Amniotic stem cell (primary cell): ENCODE results near the gene MS4A13.
"Not testable (repeated sequence)": the region's sequence is repeated elsewhere in the genome, so short reads cannot be mapped to it uniquely, and the experiment has no call there.

Experiments
- DNase-seq: peaks from one replicate; lab custom pipeline; 2025; lab: John Stamatoyannopoulos, UW

Gene MS4A13, protein sequence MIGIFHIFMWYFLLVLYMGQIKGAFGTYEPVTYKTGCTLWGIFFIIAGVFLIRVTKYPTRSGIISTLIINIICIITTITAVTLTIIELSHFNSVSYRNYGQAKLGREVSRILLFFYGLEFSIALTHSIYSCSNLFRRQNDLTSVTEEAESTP

DNA sequence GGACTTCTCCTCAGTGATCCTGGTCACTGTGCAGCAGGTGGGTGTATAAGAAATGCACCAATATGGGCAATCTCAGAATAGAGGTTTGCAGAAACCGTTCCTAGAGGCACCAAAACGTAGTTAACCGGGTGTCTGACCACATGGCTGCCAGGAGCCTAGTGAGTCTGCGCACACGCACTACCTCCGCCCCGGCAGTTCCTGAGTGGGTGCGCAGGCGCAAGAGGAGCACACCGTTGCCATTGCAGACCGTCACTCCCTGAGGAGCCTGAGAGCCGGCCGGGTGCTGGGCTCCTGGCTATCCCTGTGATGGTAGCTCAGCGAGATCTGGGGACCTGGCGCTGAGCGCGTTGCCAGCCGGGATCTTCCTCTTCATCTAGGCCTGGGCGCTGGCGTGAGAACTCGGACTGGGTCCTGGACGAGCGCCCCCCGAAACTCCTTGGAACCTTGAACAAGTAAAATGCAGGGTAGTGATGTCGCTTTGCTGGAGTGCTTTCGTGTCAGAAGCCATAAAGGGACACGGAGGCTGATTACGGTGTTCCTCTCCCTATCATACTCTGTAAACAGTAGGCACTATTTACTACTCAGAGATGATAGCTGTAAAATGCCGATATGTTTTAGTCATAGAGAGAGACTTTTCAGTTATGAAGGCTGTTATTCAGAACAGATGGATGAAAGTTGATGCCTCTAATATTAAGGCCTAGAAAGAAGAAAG is at the start of gene MS4A13:
TSS of gene MS4A13 (plus strand) at position 249 of the 712 bp plus-strand sequence. CDS start 2,692 bp downstream, outside the sequence.
- no peak for DNase-seq

DNA sequence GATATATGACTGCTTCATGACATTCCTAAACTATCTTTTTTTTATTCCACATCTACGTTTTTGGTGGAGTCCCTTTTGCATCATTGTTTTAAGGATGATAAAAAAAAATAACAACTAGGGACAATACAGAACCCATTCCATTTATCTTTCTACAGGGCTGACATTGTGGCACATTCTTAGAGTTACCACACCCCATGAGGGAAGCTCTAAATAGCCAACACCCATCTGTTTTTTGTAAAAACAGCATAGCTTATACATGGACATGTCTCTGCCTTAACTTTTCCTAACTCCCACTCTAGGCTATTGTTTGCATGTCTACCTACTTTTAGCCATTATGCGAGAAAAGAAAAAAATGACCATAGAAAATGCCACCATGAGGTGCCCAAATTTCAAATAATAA is 46.4 kb upstream of the MS4A13 start:
- DNase-seq = no peak

DNA sequence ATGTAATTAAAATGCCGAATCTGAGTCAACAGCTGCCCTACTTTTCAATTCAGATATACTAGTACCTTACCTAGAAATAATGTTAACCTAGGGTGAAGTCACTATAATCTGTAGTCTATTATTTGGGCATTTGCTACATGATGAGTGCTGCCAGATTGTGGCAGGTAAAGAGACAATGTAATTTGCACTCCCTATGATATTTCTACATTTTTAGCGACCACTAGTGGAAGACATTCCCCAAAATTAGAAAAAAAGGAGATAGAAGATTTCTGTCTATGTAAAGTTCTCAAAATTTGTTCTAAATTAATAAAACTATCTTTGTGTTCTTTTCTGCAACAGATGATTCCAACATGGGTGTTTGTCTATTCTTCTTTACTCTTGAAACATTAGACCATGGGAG is 45.5 kb upstream of the MS4A13 start:
- no peak for DNase-seq

DNA sequence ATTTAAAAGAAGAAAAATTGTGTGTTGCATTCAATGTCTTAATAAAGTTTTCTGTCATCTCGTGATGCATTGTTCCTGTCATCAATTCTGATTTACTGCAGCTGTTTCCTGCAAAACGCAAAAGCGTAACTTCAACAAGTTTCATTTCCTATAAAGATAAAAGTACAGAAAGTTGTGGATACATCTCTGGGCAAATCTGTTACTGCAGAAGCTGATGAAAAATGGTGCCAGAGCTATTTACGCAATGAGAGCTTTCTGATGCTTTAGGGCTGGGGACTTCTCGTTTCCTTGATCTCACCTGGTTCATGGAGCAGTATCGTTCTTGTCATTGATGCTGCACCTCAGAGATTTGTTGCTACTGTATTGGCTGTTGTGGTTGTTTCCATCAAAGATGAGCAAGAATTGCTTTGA is 38.2 kb upstream of the MS4A13 start:
- DNase-seq = no peak

DNA sequence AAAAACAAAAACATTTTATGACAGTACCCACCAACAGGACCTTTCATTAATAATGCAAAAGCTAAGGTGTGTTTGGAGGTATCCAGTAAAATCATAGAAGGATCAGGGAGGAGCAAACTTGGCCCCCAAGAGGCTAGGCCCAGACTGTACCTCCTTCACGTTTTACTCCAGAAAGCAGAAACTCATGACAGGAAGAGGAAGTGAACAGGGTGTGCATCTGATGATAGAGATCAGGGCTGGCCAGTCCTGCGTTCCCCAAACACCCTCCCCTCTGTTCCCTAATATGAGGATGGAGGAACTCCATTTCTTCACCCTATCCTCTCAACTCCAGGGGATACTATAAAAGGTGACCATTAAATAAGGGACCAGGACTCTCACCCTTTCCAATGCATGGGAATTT is 32.8 kb upstream of the MS4A13 start:
- DNase-seq = no peak

DNA sequence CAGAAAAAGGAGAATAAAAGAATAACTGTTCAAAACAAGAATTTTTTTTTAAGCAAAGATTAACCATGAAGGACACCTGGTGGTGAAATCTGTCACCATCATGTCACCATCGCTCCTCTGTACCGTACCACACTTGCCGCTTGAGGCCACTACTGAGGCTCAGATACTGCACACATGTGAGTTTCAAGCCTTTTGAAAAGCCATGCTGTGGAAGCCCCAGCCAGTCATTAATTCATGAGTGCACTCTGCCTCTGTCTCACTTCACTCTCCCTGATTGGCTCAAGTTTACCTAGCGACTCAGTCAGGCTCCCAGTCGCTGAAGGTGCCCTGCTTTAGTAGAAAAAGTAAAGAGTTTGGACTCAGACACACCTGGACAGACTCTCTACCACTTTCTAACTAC is 29.2 kb upstream of the MS4A13 start:
- DNase-seq = no peak

DNA sequence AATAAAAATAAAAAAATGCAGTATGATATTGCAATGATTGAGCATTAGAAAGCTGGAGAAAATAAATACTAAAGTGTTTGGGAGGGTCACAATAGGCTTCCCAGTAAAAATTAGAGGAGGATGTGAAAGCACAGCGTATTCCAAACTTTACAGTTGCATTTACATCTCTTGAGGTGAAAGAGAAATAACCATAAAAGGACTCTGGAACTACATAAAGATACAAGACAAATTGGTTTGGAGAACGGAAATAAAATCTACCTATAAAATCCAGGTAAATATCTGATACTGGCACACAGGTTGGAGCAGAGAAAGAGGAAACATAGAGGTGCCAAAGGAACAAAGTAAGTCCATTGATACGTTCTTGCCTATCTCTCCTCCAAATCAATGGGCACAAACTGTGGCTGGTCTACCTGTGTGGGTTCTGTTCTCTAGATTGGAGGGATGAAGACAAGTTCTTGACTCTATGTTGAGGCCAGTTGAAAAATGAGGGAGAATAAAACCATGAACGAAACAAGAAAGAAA is 22.6 kb upstream of the MS4A13 start, which contains the start of gene MS4A12:
TSS of gene MS4A12 (plus strand) at position 291 of the 522 bp plus-strand sequence. CDS start 4,541 bp downstream, outside the sequence.
- no peak for DNase-seq

DNA sequence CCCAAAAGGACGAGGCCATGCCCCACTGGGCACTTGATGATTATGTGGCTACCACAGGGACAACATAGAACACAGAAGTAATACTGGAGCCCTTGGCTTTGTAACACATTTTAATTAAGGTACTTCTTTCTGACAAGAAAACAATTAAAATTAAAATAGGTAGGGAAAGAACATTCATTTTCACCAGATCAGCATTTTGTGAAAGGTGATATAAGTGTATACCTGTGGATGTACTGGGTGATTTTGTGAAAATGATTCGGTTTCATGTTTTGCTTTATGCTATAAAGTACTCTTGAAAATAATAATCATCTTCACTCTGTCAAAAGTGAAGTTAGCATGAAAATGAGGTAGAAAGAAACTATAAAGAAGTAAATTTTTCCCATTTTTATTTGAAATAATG is 21.7 kb upstream of the MS4A13 start:
- DNase-seq = no peak

DNA sequence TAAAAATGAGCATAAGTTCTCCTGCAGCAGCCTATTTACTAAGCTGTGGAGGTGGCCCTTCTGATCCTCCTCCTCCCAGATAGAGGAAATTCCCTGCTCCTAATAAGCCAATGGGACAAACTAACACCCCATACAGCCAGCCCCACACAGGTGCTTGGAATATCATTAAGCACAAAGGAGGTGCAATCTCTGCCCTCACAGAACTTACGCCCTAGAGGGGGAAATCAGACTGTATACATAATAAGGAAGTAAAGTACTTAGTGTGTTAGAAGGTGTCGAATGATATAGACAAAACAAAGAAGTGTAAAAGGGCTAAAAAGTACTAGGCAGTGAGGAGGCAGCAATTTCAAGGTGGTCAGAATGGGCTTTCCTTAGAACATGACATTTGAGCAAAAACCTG is 16.8 kb upstream of the MS4A13 start:
- DNase-seq = no peak

DNA sequence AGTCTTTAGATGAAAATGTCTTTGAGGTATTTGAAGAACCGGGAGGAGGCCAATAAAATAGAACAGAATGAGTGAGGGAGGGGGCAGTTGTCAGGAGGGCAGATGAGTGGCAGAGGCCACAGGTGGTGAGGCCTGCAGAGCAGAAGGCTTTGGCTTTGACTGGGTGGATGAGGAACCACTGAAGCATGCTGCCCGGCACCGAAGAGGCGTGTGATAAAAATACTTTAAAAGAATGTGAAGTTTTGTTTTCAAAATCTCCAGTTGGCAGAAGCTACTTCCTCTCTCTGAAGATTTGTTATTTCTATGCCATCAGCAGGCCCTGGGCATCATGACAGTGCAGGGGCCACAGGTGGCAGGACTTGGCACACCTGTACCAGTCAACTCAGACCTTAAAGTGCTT is 16.3 kb upstream of the MS4A13 start:
- no peak for DNase-seq

DNA sequence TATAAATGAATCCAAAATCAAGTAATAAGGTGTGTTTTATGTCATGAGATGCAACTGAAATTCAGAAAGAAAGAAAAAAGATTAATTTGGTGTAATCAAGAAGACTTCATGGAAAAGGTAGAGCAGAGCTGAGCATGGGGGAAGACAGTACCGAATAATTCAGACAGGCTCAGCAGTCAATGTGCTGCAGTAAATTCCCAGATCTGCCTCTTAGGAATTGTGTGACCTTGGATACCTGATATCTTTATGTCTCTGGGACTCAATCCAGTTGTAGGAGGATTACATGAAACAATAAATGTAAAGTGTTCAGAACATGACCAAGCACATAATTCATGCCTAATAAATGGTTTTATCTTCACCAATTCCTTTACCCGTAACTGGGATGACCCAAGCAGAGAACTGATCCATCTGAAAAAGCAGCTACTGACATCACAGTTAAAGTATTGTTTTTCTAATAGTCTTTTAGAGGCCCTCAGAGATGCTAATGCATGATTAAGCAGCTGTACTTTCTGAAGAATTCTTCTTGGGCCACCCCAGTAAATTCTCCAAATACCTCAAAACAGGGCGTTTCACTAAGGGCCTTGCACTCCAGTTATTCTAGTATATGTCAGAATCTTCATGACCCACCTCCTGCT is 14.8 kb upstream of the MS4A13 start:
- DNase-seq = no peak

DNA sequence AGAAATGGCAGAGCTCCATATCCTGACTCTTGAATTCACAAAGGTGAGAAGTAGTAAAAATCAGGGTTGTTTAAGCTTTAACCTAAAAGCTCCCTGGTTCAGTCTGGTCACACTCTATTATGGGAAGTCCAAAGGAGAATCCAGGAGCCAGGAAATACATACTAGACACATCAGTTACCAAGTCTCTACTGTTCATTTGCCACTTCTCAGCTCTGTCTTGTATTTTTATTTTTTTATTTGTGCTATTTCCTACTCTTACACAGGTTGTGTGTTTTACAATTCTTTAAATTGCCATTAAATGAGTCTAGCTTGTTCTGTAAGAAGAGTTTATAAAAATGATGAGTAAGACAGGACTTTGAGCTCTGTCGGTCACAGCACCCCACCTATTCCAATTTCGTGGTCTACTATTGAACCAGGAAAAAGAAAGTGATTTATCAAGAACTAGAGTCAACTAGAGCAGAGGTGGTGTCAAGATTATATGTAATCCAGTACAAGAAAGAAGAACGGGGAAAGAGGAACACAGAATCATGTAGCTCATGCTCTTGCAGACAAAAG is 12.9 kb upstream of the MS4A13 start:
- DNase-seq = no peak

DNA sequence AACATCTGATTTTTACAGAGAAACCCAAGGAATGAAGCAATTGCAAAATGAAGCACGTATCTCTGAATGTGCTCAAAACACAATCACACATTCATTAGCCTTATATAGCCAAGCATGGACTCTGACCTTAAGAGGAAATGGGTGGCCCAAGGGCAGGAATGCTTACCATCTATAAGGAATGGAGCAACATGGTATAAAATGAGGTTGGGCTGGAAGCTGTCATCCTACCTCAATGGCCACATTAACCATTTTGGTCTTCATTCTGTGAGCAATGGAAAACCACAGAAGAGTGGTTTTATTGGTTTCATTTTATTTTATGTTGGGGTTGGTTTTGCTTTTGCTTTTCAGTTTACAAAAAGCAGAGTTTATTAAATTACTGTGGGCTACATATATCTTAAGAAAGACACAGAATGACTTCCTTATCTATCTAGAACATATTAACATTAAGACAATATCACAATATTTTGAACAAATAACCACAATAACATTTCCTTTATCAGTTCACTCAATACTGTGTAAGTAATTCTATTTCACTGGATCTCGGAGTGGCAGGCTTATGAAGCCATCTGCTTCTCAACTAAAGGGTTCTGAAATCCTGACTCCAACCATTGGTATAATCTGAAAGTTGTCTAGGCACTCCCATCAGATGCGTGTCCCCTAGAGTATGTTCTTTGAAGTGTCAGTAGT is 10.8 kb upstream of the MS4A13 start:
- no peak for DNase-seq

DNA sequence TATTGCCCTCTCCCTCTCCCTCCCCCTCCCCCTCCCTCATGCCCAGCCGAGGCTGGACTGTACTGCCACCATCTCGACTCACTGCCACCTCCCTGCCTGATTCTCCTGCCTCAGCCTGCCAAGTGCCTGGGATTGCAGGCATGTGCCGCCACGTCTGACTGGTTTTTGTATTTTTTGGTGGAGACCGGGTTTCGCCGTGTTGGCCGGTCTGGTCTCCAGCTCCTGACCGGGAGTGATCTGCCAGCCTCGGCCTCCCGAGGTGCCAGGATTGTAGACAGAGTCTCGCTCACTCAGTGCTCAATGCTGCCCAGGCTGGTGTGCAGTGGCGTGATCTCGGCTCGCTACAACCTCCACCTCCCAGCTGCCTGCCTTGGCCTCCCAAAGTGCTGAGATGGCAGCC is 5.6 kb upstream of the MS4A13 start:
- DNase-seq = not testable (repeated sequence)

DNA sequence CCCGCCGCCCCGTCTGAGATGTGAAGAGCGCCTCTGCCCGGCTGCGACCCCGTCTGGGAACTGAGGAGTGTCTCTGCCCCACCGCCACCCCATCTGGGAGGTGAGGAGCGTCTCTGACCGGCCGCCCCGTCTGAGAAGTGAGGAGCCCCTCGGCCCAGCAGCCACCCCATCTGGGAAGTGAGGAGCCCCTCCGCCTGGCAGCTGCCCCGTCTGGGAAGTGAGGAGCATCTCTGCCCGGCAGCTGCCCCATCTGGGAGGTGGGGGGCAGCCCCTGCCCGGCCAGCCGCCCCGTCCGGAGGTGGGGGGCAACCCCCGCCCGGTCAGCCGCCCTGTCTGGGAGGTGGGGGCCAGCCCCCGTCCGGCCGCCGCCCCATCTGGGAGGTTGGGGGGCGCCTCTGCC is 5.0 kb upstream of the MS4A13 start:
- not testable (repeated sequence) for DNase-seq

DNA sequence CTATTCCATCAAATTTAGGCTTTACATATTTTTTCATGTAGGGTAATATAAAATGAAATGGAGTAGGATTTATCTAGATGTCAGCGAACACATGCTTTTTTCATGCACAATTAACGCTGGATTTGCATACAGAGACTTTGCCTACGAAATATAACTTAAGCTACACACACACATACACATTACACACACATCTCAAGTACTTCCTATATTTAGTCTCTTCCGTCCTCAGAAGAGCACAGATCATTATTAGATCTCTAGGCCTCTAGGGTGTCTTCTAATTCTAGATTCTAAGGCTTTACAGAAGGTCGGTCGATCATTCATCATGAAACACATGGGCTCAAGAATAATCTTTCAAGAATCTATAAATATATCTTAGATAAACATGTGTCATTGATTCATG is 3.8 kb upstream of the MS4A13 start:
- DNase-seq = no peak

DNA sequence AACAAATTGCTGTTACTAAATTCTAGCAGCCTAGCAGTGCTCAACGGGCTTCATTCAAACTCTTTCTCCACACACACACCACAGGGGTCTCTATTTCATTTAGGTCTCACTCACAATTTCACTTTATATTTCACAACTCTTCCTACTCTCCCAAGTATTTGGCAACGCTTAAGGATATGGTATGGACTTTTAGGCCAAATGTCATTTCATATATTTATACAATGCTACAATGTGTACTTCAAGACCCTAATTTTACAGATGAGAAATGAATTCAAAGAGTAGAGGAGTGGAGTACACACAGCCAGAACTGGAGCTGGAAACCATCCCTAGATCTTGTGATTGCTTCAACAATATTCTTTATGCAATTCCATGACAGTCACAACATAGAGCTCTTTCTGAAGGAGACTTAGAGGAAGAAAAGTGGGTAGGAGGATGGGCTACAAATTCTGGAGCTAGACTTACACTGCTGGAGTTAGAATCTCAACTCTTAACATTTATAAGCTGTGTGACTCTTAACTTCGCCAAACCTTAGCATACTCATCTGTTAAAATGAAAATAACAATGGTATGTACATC is 2.5 kb upstream of the MS4A13 start:
- DNase-seq = no peak

DNA sequence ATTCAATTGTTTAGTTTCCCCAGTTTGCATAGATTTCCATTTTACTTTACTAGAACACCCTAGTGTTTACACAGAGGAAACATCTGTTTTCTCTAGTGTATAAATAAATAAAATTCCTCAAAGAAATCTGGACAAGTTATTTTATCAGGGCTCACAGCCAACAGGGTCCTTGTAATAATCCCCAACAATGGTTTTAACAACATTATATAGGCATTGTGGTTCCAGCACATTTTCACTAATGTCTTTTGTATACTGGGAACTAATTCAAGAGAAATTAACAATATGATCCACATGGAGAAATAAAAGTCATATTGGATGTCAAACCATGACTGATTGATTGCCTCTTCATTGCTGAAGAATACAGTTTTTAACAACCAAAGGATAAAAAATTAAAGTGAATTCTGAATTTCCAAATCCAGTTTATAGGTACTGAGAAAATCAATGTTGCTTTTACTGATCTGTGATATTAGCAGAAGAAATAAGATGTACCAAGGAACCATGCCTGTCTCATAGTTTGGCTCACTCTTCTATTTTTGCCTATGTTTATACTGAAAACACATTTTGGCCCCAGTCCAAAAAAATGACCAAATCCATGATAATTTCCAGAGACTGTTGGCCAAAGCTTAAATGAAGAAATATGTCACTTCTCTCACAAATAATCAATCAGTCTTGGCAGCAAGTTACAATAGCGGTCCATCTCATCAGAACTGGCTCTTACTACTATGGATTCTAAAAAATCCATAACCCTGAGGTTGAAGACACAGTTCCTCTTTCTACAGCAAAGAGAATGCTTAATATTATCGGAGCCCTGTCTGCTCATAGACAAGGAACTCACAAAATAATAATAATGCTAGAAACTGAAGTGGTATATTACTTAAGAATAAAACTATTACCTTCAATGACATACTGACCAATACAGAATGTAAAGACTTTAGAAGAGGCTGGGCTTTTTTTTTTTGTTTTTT is 1.4 kb upstream of the MS4A13 start:
- DNase-seq = no peak

DNA sequence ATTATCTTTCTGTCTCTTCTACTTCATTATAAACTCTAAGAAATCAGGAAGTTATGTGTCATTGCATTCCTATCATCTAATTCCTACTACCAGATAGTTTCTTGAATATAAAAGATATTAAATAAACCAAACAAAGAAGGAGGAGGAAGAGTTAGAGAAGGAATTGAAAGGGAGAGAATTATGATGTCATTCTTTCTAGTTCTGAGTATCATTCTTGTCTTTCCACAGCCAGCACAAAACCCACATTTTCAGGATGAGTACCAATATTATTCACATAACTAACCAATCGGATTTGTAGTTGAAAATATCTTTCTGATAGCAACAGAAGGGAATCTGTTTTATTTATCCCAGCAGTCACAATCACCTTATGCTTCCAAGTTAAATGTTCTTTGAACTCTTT is 13.3 kb downstream of the MS4A13 start:
- no peak for DNase-seq

DNA sequence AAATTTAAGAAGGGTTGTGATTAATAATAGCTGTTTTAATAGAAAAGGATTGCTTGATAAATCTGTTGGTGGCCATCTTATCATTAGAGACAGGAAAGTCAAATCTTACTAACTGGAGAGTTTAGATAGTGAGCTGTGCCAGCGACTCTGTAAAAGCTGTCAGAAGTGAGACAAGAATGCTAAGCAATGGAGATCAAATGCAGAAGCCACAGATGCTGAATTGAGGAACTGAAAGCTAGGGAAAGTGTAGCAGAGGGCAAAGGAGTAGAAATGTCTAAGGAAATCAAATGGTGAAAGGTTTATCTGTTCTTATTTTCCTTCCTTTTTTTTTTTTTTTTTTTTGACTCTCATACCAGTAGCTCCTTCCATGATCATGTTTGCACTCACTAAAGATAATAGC is 13.7 kb downstream of the MS4A13 start:
- DNase-seq = no peak
